Spleen (tissue), 11 donors: ENCODE measurements around the gene NUMB. TPM values are rescaled to one million over a fixed set of nuclear protein-coding genes. Genes with fewer than 3 reads are reported as not detected.
A peak's percentile ranks its signal among the peaks of the same experiment; 100 is the strongest.

Experiments used
- DNase-seq: peaks from one replicate; pipeline ENCODE4 v3.0.0-alpha.2; 2020
- H3K27ac ChIP-seq, 8 donors: fragments of 200-600 bp; sonication (generic) in 7 of 8; 1 replicate in 4 of 8; 2 replicates in 4 of 8; pipeline versions ENCODE4 v1.5.0 to v1.8.0; 2016 to 2021; ENCODE audit warnings: inconsistent platforms in 4 of 8, mild to moderate bottlenecking in 4 of 8, moderate library complexity in 1 of 8
- H3K27me3 ChIP-seq, 7 donors: fragments of 200-600 bp; sonication (generic) in 6 of 7; replicated peaks in 1 of 7; 1 replicate in 4 of 7; 2 replicates in 3 of 7; pipeline versions ENCODE4 v1.5.0 to v1.8.0; 2016 to 2021; ENCODE audit warnings: inconsistent platforms in 3 of 7, mild to moderate bottlenecking in 1 of 7
- H3K36me3 ChIP-seq, 6 donors: fragments of 200-600 bp; sonication (generic) in 5 of 6; 1 replicate in 4 of 6; 2 replicates in 2 of 6; pipeline versions ENCODE4 v1.5.0 to v1.8.0; 2016 to 2021; ENCODE audit warnings: inconsistent platforms in 2 of 6
- H3K4me1 ChIP-seq, 6 donors: fragments of 200-600 bp; sonication (generic) in 5 of 6; 1 replicate in 3 of 6; 2 replicates in 3 of 6; pipeline versions ENCODE4 v1.5.0 to v1.8.0; 2016 to 2021; ENCODE audit warnings: inconsistent platforms in 3 of 6
- H3K4me3 ChIP-seq, 8 donors: fragments of 200-600 bp; sonication (generic) in 7 of 8; 1 replicate in 4 of 8; 2 replicates in 4 of 8; pipeline versions ENCODE4 v1.5.0 to v1.8.0; 2016 to 2021; ENCODE audit warnings: inconsistent platforms in 4 of 8, mild to moderate bottlenecking in 4 of 8, moderate library complexity in 2 of 8
- H3K9me3 ChIP-seq, 8 donors: fragments of 200-600 bp; sonication (generic) in 7 of 8; 1 replicate in 4 of 8; 2 replicates in 4 of 8; pipeline versions ENCODE4 v1.5.0 to v1.8.0; 2016 to 2021; ENCODE audit warnings: inconsistent platforms in 4 of 8
- CTCF ChIP-seq, 11 experiments: fragments of 200-600 bp in 7 of 11; fragments of 450-650 bp in 4 of 11; sonication (generic) in 4 of 11; IDR thresholded peaks in 8 of 11; conservative IDR thresholded peaks in 3 of 11; 1 replicate in 7 of 11; 2 replicates in 4 of 11; pipeline versions ENCODE4 v1.4.0 to v1.8.0; 2016 to 2021; ENCODE audit warnings: antibody characterized with exemption in 11 of 11, inconsistent platforms in 4 of 11, mild to moderate bottlenecking in 1 of 11
- POLR2A ChIP-seq, 3 donors: fragments of 450-650 bp; IDR thresholded peaks; one replicate each; pipeline ENCODE4 v1.5.1; 2017; ENCODE audit warnings: antibody characterized with exemption in 3 of 3, mild to moderate bottlenecking in 1 of 3
- POLR2AphosphoS5 ChIP-seq, 3 donors: sonication (generic); formaldehyde crosslinking; IDR thresholded peaks; one replicate each; pipeline ENCODE4 v1.5.1; 2017; ENCODE audit warnings: antibody characterized with exemption in 3 of 3
- WGBS, 5 donors: extraction: QIAGEN DNeasy Blood & Tissue Kit in 3 of 5; methylation state at CpG; one replicate each; pipeline versions ENCODE4 v1.1.5 to v1.1.7; 2013 to 2018; 5-methylcytosine and 5-hydroxymethylcytosine counted together
- intact Hi-C: fragments of 100-400 bp; cut with DNase I; formaldehyde crosslinking; loops from one replicate; pipeline ENCODE4 v1.15.0; 2023; ENCODE audit warnings: low total_unique reads
- polyA plus RNA-seq, 3 donors: library from polyadenylated mRNA; stranded (reverse); fragments of 200-250 nt; gene quantifications; one replicate each; pipeline ENCODE4 v1.2.1, GENCODE V29; 2013
- total RNA-seq, 7 donors: library from RNA; depleted of rRNA in 3 of 7; stranded (reverse); fragments of >200 nt in 3 of 7; fragmentation: NEBNext Ultra II Directional in 4 of 7; extraction: Animal tissue kit (Norgen Biotek cat#: 25700) in 4 of 7; gene quantifications; one replicate each; pipeline versions ENCODE4 v1.1.0 to v1.2.1, GENCODE V29; 2016 to 2021
- donor health status: healthy with polysubstance abuse.
- donor health status: DM: no; HTN: no; CAD: no; lungs with moderate emphysema.
- donor health status: DM: no; HTN: no; CAD: no.
- donor health status: Bipolar disorder and iron deficiency.
- donor health status: healthy.
- donor health status: DM: no; HTN: no; CAD: no.
- donor health status: DM: yes; HTN: yes; CAD: no.

The NUMB gene
- total and polyA plus RNA-seq, 10 donors = 19.8 to 165 (median 92.9) TPM

- Histone ChIP-seq H3K4me3 (no peak overlapping the region), H3K9me3 (no peaks in the 10 kb centered on the region), H3K4me1 (peaks cover 0 to 8% (median 4%) of the 10 kb centered on the region in 6 donors), H3K27me3 (no peaks in the 10 kb centered on the region), H3K36me3 (peaks cover 0 to 19% (median 0%) of the 10 kb centered on the region in 6 donors), H3K27ac (no peak overlapping the region)
- WGBS, 5 donors = 83 to 95% (median 92%) methylated on average over 8 to 10 of the region's 10 CpGs
- TF ChIP-seq POLR2AphosphoS5 (IDR thresholded peaks at IDR 0.05) (no peak), CTCF (IDR thresholded peaks at IDR 0.05 in 8 of 11, conservative IDR thresholded peaks at IDR 0.05 in 3 of 11) (no peak), POLR2A (IDR thresholded peaks at IDR 0.05) (no peak)
- intact Hi-C loops = no loop called here
- peak; percentile 30 for DNase-seq
Measured at GRCh38 chr14:73253323-73253610, 205.1 kb downstream of the NUMB start.

GRCh38 chr14:73252491-73253322 lies 205.6 kb downstream of the NUMB start:
- H3K27me3 ChIP-seq = no peaks in the 10 kb centered on the region
- peaks cover 0 to 10% (median 4%) of the 10 kb centered on the region in 6 donors for H3K4me1 ChIP-seq
- no peak overlapping the region for H3K27ac ChIP-seq
- peaks cover 0 to 19% (median 0%) of the 10 kb centered on the region in 6 donors for H3K36me3 ChIP-seq
- TF ChIP-seq CTCF (IDR thresholded peaks at IDR 0.05 in 8 of 11, conservative IDR thresholded peaks at IDR 0.05 in 3 of 11) = no peak
- peak in 1 of 3 donors; percentile 6 for TF ChIP-seq POLR2AphosphoS5 (IDR thresholded peaks at IDR 0.05)
- H3K4me3 ChIP-seq = no peak overlapping the region
- intact Hi-C loops = no loop called here
- whole genome bisulfite sequencing, 5 donors = 83 to 92% (median 87%) methylated on average over 15 to 29 of the region's 29 CpGs
- DNase-seq = peak; percentile 69
- no peaks in the 10 kb centered on the region for H3K9me3 ChIP-seq

GRCh38 chr14:73251516-73252215 lies 206.7 kb downstream of the NUMB start:
- Histone ChIP-seq H3K36me3 (peaks cover 0 to 19% (median 0%) of the 10 kb centered on the region in 6 donors), H3K27ac (no peak overlapping the region), H3K9me3 (no peaks in the 10 kb centered on the region), H3K4me1 (peaks cover 0 to 18% (median 10%) of the 10 kb centered on the region in 6 donors), H3K4me3 (no peak overlapping the region), H3K27me3 (peaks cover 0 to 5% (median 0%) of the 10 kb centered on the region in 7 donors)
- DNase-seq = peak; percentile 71
- no peak for TF ChIP-seq CTCF (IDR thresholded peaks at IDR 0.05 in 8 of 11, conservative IDR thresholded peaks at IDR 0.05 in 3 of 11)
- intact Hi-C loops = no loop called here
- WGBS, 5 donors = 92 to 96% (median 93%) methylated on average over 23 to 30 of the region's 30 CpGs
